Effector memory CD4-positive, alpha-beta T cell (primary cell): ENCODE results near the gene YAF2.

Experiments used
- DNase-seq, 3 donors: peaks; one replicate each; pipeline ENCODE4 v3.0.0-alpha.2; 2020
- H3K27ac ChIP-seq: 2 replicates; pipeline ENCODE4 v1.7.0; 2013; ENCODE audit warnings: mild to moderate bottlenecking, low read length, moderate library complexity; ENCODE audit not compliant: insufficient read depth, poor library complexity, severe bottlenecking
- H3K27me3 ChIP-seq: replicated peaks from 2 replicates; pipeline ENCODE4 v1.7.0; 2013; ENCODE audit warnings: mild to moderate bottlenecking, low read length; ENCODE audit not compliant: insufficient read depth, control insufficient read depth, poor library complexity, severe bottlenecking
- H3K36me3 ChIP-seq: 2 replicates; pipeline ENCODE4 v1.7.0; 2013; ENCODE audit warnings: mild to moderate bottlenecking, low read length, moderate library complexity; ENCODE audit not compliant: control insufficient read depth, insufficient read depth
- H3K4me1 ChIP-seq: 2 replicates; pipeline ENCODE4 v1.7.0; 2013; ENCODE audit warnings: low read length, mild to moderate bottlenecking; ENCODE audit not compliant: control insufficient read depth, insufficient read depth, poor library complexity, severe bottlenecking
- H3K4me3 ChIP-seq: 2 replicates; pipeline ENCODE4 v1.7.0; 2013; ENCODE audit warnings: low read length, low read depth, mild to moderate bottlenecking; ENCODE audit not compliant: insufficient read depth, poor library complexity, severe bottlenecking
- H3K9me3 ChIP-seq: 2 replicates; pipeline ENCODE4 v1.7.0; 2013; ENCODE audit warnings: mild to moderate bottlenecking, low read length, moderate library complexity; ENCODE audit not compliant: control insufficient read depth

The YAF2 gene

DNA sequence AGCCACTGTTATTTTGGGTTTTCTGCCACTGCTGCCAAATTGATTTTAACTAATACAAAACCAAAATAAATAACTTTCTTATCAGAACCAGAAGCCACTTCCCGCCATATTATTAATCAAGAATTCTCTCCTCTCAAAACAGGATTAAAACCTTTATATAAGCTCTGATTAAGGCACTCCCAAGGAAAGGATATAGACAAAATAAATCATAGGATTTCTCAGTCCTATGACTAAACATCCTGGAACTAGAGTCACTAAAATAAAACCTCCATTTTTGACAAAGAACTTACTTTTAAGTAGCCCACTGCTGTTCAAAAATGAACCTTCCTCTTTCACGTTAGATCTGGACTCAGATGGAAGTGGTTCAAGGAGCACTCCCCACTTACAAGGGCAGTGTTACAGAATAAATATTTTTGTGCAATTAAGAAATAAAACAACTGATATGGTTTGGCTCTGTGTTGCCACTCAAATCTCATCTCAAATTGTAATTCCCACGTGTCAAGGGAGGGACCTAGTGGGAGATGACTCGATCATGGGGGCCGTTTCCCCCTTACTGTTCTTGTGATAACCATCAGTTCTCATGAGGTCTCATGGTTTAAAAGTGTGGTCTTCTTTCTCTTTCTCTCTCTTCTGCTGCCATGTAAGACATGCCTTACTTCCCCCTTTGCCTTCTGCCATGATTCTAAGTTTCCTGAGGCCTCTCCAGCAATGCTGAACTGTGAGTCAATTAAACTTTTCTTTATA lies 119.7 kb downstream of the YAF2 start:
- H3K9me3 ChIP-seq: no peaks in the 10 kb centered on the region
- DNase-seq: no peak
- H3K36me3 ChIP-seq: peaks cover 13% of the 10 kb centered on the region
- H3K4me1 ChIP-seq: no peaks in the 10 kb centered on the region
- H3K27ac ChIP-seq: no peak overlapping the region
- H3K4me3 ChIP-seq: no peak overlapping the region
- no peaks in the 10 kb centered on the region for H3K27me3 ChIP-seq

GRCh38 chr12:42109031-42109430 lies 129.0 kb downstream of the YAF2 start:
- Histone ChIP-seq H3K4me1 (no peaks in the 10 kb centered on the region), H3K27me3 (no peaks in the 10 kb centered on the region), H3K36me3 (no peaks in the 10 kb centered on the region), H3K4me3 (no peak overlapping the region), H3K9me3 (no peaks in the 10 kb centered on the region), H3K27ac (no peak overlapping the region)
- DNase-seq: no peak
